Measurements from ENCODE around the gene TMEM163. TPM values are rescaled to one million over a fixed set of nuclear protein-coding genes. Genes with fewer than 3 reads are reported as not detected.

Gene TMEM163
- total and polyA plus RNA-seq, 4 donors, result 5.8 to 46.9 (median 29.8) TPM

DNA sequence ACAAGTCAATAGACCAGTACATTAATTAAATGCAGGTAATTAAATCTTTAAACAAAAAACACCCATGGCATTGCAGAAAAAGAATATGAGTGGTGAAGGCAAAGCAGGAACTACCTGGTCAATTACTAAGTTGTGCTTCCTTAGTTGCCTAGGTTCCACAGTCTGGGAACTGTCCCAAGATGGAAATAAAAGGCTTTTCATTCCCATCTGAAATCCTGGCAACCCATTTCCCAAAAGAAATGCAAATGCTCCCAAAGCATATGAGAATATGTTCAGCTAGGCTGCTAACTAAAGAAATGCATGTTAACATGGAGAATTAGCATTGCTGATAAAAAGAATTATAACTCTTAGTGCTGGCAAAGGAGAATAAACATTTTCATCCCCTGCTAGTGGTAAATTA, 177.8 kb downstream of the TMEM163 start:
- TF ChIP-seq, protein P1, sequence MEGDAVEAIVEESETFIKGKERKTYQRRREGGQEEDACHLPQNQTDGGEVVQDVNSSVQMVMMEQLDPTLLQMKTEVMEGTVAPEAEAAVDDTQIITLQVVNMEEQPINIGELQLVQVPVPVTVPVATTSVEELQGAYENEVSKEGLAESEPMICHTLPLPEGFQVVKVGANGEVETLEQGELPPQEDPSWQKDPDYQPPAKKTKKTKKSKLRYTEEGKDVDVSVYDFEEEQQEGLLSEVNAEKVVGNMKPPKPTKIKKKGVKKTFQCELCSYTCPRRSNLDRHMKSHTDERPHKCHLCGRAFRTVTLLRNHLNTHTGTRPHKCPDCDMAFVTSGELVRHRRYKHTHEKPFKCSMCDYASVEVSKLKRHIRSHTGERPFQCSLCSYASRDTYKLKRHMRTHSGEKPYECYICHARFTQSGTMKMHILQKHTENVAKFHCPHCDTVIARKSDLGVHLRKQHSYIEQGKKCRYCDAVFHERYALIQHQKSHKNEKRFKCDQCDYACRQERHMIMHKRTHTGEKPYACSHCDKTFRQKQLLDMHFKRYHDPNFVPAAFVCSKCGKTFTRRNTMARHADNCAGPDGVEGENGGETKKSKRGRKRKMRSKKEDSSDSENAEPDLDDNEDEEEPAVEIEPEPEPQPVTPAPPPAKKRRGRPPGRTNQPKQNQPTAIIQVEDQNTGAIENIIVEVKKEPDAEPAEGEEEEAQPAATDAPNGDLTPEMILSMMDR (IDR thresholded peaks at IDR 0.05; ENCODE audit: control extremely low read depth, extremely low read depth), result no peak
- ATAC-seq (ENCODE audit: insufficient read depth, low FRiP score) (no peak), DNase-seq (no peak)
- H3K9me3 ChIP-seq (ENCODE audit: control insufficient read depth in 4 of 4, insufficient read depth in 3 of 4, low read length in 3 of 4), result peaks cover 0 to 2% (median 0%) of the 10 kb centered on the region in 4 donors
- H3K4me3 ChIP-seq, result no peak overlapping the region
- H3K27ac ChIP-seq (ENCODE audit: low read depth in 1 of 2, low read length in 1 of 2), result no peak overlapping the region
- H3K36me3 ChIP-seq (ENCODE audit: control insufficient read depth in 4 of 4, insufficient read depth in 4 of 4, low read length in 4 of 4), result no peaks in the 10 kb centered on the region
- H3K4me1 ChIP-seq (ENCODE audit: control insufficient read depth in 5 of 5, insufficient read depth in 5 of 5, low read length in 5 of 5), result peaks cover 0 to 2% (median 0%) of the 10 kb centered on the region in 5 donors
- no peak overlapping the region for H3K9ac ChIP-seq (ENCODE audit: insufficient read depth in 1 of 2, low read length in 2 of 2)
- no peaks in the 10 kb centered on the region for H3K27me3 ChIP-seq (ENCODE audit: control insufficient read depth in 3 of 3, insufficient read depth in 3 of 3, low read length in 2 of 3)

DNA sequence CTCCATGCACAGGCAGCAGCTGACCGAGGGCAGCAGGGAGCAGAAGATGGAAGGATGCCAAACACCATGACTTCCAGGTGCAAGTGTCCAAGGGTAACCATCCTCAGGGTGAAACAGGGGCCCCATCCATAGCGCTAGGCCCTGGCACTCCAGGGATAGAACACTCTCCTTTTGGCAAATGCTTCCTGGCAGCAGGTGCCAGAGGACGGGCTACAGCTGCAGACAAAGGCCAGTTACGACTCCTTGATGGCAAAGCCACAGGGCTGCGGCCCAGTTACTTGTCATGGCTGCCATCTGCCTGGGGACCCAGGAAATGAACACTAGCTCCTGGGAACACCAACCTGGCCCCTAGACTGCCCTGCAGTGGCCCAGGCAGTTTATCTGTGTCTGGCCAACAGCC, 178.8 kb downstream of the TMEM163 start:
- H3K9ac ChIP-seq (ENCODE audit: insufficient read depth in 1 of 2, low read length in 2 of 2), result no peak overlapping the region
- H3K36me3 ChIP-seq (ENCODE audit: control insufficient read depth in 4 of 4, insufficient read depth in 4 of 4, low read length in 4 of 4), result no peaks in the 10 kb centered on the region
- 79 to 89% methylated on average over 5 of the region's 5 CpGs for WGBS, 2 donors
- H3K4me3 ChIP-seq, result no peak overlapping the region
- TF ChIP-seq, protein P1 (IDR thresholded peaks at IDR 0.05; ENCODE audit: control extremely low read depth, extremely low read depth), result no peak
- ATAC-seq (ENCODE audit: insufficient read depth, low FRiP score) (no peak), DNase-seq (no peak)
- peaks cover 0 to 2% (median 0%) of the 10 kb centered on the region in 4 donors for H3K9me3 ChIP-seq (ENCODE audit: control insufficient read depth in 4 of 4, insufficient read depth in 3 of 4, low read length in 3 of 4)
- H3K27ac ChIP-seq (ENCODE audit: low read depth in 1 of 2, low read length in 1 of 2), result no peak overlapping the region
- H3K27me3 ChIP-seq (ENCODE audit: control insufficient read depth in 3 of 3, insufficient read depth in 3 of 3, low read length in 2 of 3), result no peaks in the 10 kb centered on the region
- H3K4me1 ChIP-seq (ENCODE audit: control insufficient read depth in 5 of 5, insufficient read depth in 5 of 5, low read length in 5 of 5), result peaks cover 0 to 2% (median 0%) of the 10 kb centered on the region in 5 donors

DNA sequence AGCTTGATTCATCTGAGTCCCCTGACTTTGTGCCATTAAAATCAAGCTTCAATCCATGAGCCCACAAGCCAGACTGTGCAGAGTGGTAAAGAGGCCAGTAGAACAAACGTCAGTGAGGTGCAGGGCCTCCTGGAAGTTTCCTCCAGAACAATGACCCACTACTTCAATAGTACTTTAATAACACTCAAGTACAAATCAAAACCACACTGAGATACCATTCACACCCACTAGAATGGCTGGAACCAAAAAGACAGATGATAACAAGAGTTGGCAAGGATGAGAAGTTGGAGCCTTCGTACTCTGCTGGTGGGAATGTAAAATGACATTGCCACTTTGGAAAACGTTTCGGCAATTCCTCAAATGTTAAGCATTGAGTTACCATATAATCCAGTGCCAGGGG, 181.1 kb downstream of the TMEM163 start:
- TF ChIP-seq, protein P1 (IDR thresholded peaks at IDR 0.05; ENCODE audit: control extremely low read depth, extremely low read depth), result no peak
- Histone ChIP-seq H3K27ac (ENCODE audit: low read depth in 1 of 2, low read length in 1 of 2) (no peak overlapping the region), H3K36me3 (ENCODE audit: control insufficient read depth in 4 of 4, insufficient read depth in 4 of 4, low read length in 4 of 4) (peaks cover 0 to 3% (median 0%) of the 10 kb centered on the region in 4 donors), H3K9ac (ENCODE audit: insufficient read depth in 1 of 2, low read length in 2 of 2) (no peak overlapping the region), H3K4me1 (ENCODE audit: control insufficient read depth in 5 of 5, insufficient read depth in 5 of 5, low read length in 5 of 5) (peaks cover 0 to 2% (median 0%) of the 10 kb centered on the region in 5 donors), H3K9me3 (ENCODE audit: control insufficient read depth in 4 of 4, insufficient read depth in 3 of 4, low read length in 3 of 4) (peaks cover 0 to 2% (median 0%) of the 10 kb centered on the region in 4 donors), H3K27me3 (ENCODE audit: control insufficient read depth in 3 of 3, insufficient read depth in 3 of 3, low read length in 2 of 3) (peaks cover 0 to 2% (median 0%) of the 10 kb centered on the region in 3 donors), H3K4me3 (no peak overlapping the region)
- ATAC-seq (ENCODE audit: insufficient read depth, low FRiP score), result no peak
- 61 to 95% methylated on average over 4 of the region's 4 CpGs for WGBS, 2 donors
- no peak for DNase-seq

DNA sequence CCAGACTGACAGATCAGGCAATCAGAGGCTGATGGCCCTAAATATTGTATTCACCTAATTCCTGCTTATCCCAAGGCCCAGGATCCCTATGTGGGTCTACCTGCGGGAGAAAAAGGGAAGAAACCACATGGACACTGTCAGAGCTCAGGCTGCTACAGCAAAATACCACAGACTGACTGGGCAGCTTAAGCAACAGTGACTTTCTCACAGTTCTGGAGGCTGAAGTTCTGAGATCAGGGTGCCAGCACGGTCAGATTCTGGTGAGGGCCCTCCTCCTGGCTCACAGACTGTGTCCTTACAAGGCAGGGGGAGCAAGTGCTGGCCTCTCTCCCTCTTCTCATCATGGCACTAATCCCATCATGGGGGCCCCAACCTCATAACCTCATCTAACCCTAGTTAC, 181.7 kb downstream of the TMEM163 start:
- WGBS, 2 donors, result 81 to 89% methylated on average over 2 of the region's 2 CpGs
- Histone ChIP-seq H3K9ac (ENCODE audit: insufficient read depth in 1 of 2, low read length in 2 of 2) (no peak overlapping the region), H3K4me3 (no peak overlapping the region), H3K27ac (ENCODE audit: low read depth in 1 of 2, low read length in 1 of 2) (no peak overlapping the region), H3K9me3 (ENCODE audit: control insufficient read depth in 4 of 4, insufficient read depth in 3 of 4, low read length in 3 of 4) (peaks cover 0 to 2% (median 0%) of the 10 kb centered on the region in 4 donors), H3K4me1 (ENCODE audit: control insufficient read depth in 5 of 5, insufficient read depth in 5 of 5, low read length in 5 of 5) (peaks cover 0 to 2% (median 0%) of the 10 kb centered on the region in 5 donors), H3K36me3 (ENCODE audit: control insufficient read depth in 4 of 4, insufficient read depth in 4 of 4, low read length in 4 of 4) (peaks cover 0 to 3% (median 0%) of the 10 kb centered on the region in 4 donors), H3K27me3 (ENCODE audit: control insufficient read depth in 3 of 3, insufficient read depth in 3 of 3, low read length in 2 of 3) (peaks cover 0 to 2% (median 0%) of the 10 kb centered on the region in 3 donors)
- DNase-seq (no peak), ATAC-seq (ENCODE audit: insufficient read depth, low FRiP score) (no peak)
- TF ChIP-seq, protein P1 (IDR thresholded peaks at IDR 0.05; ENCODE audit: control extremely low read depth, extremely low read depth), result no peak
